ENCODE data around the gene CFLAR. TPM values are rescaled to one million over a fixed set of nuclear protein-coding genes. Genes with fewer than 3 reads are reported as not detected.
"Not testable (repeated sequence)": the region's sequence is repeated elsewhere in the genome, so short reads cannot be mapped to it uniquely, and the experiment has no call there.

Gene CFLAR
- total RNA-seq, 1 experiment from 2014 or later = 7.6 TPM

- no peak overlapping the region for H2BK5ac ChIP-seq (ENCODE audit: insufficient read length, low read length)
- H4K5ac ChIP-seq (ENCODE audit: insufficient read length, low read depth, low read length) = no peak overlapping the region
- peak overlapping the region; percentile 34 for H3K4me2 ChIP-seq (ENCODE audit: insufficient read depth, insufficient read length, low read length)
- no peak overlapping the region for H4K91ac ChIP-seq (ENCODE audit: insufficient read length, low read depth, low read length)
- no peak overlapping the region for H2BK20ac ChIP-seq (ENCODE audit: low read depth, low read length, poor library complexity, severe bottlenecking)
- no peak overlapping the region for H3K23ac ChIP-seq (ENCODE audit: insufficient read length, low read depth, low read length)
- no peak overlapping the region for H2BK15ac ChIP-seq (ENCODE audit: low read depth, low read length)
- H3K18ac ChIP-seq (ENCODE audit: insufficient read length, low read depth, low read length) = peak overlapping the region; percentile 29
- DNase-seq = no peak
- H2AFZ ChIP-seq (ENCODE audit: low read length) = peak overlapping the region; percentile 18
- WGBS (ENCODE audit: extremely low coverage, insufficient read length, low lambda C conversion rate) = no CpG with 5 or more reads among the region's 22 CpGs
- Mint-ChIP-seq H3K27ac (peak overlapping the region in 2 of 3 experiments; percentile 61 to 91; a peak in 3 of 7 replicates), H3K9me3 (no peaks in the 10 kb centered on the region), H3K4me1 (peaks cover 15 to 29% of the 10 kb centered on the region in 2 experiments), H3K27me3 (ENCODE audit: low read depth) (no peaks in the 10 kb centered on the region), H3K36me3 (ENCODE audit: insufficient read depth in 1 of 3, low read depth in 3 of 3) (peaks cover 0 to 4% (median 0%) of the 10 kb centered on the region in 3 experiments; a peak in 1 of 7 replicates), H3K4me3 (peak overlapping the region; percentile 73 to 74)
- H3K14ac ChIP-seq (ENCODE audit: insufficient read depth, low read length) = peak overlapping the region; percentile 22; the same call in 1 of the 2 replicates
- H3K4me1 ChIP-seq (ENCODE audit: insufficient read depth, low read length) = no peaks in the 10 kb centered on the region
- no peak overlapping the region for H3K56ac ChIP-seq (ENCODE audit: insufficient read length, low read depth, low read length)
- no peaks in the 10 kb centered on the region for H3K79me1 ChIP-seq (ENCODE audit: insufficient read depth, low read depth, low read length, poor library complexity, severe bottlenecking)
- no peak overlapping the region for H3K27ac ChIP-seq (ENCODE audit: insufficient read length, low read depth, low read length)
- H2AK5ac ChIP-seq (ENCODE audit: insufficient read length, low read length) = no peak overlapping the region
- no peak overlapping the region for H3T11ph ChIP-seq (ENCODE audit: low read length)
- H2BK120ac ChIP-seq (ENCODE audit: low read depth, low read length, poor library complexity, severe bottlenecking) = no peak overlapping the region
- H3K9ac ChIP-seq (ENCODE audit: extremely low read depth, insufficient read length, low read length) = no peak overlapping the region
- no peak overlapping the region for H3K4ac ChIP-seq (ENCODE audit: low read depth, low read length)
- peaks cover 14% of the 10 kb centered on the region for H3K23me2 ChIP-seq (ENCODE audit: insufficient read length, low read depth, low read length, poor library complexity, severe bottlenecking)
- no peak overlapping the region for H2BK12ac ChIP-seq (ENCODE audit: insufficient read length, low read depth, low read length)
- no peak overlapping the region for H4K8ac ChIP-seq (replicated peaks; ENCODE audit: insufficient read length, low read depth, low read length)
- H3K27me3 ChIP-seq (ENCODE audit: insufficient read depth, low read length) = no peaks in the 10 kb centered on the region
- H3K79me2 ChIP-seq (ENCODE audit: insufficient read depth, low read length) = no peaks in the 10 kb centered on the region
- TF ChIP-seq CTCF (conservative IDR thresholded peaks at IDR 0.05) = peak; percentile 27; the same call in 1 of the 3 replicates
- H4K20me1 ChIP-seq (ENCODE audit: control insufficient read depth, insufficient read depth, insufficient read length) = no peaks in the 10 kb centered on the region
- no peaks in the 10 kb centered on the region for H3K9me3 ChIP-seq (ENCODE audit: control insufficient read depth, low read depth, low read length)
These were observed 1.2 kb downstream of the CFLAR start for GRCh38 chr2:201116959-201117734.

DNA sequence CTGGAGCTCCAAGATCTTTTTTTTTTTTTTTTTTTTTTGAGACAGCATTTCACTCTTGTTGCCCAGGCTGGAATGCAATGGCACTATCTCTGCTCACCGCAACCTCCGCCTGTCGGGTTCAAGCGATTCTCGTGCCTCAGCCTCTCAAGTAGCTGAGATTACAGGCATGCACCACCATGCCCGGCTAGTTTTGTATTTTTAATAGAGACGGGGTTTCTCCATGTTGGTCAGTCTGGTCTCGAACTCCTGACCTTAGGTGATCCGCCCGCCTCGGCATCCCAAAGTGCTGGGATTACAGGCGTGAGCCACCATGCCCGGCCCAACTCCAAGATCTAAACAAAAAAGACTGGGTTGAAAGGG is 1.8 kb downstream of the CFLAR start:
- H2BK12ac ChIP-seq (ENCODE audit: insufficient read length, low read depth, low read length); H2BK20ac ChIP-seq (ENCODE audit: low read depth, low read length, poor library complexity, severe bottlenecking); H3K27ac ChIP-seq (ENCODE audit: insufficient read length, low read depth, low read length); DNase-seq; H2BK15ac ChIP-seq (ENCODE audit: low read depth, low read length); H3K18ac ChIP-seq (ENCODE audit: insufficient read length, low read depth, low read length); H3K79me2 ChIP-seq (ENCODE audit: insufficient read depth, low read length); H4K5ac ChIP-seq (ENCODE audit: insufficient read length, low read depth, low read length); H3K4ac ChIP-seq (ENCODE audit: low read depth, low read length); H3K4me2 ChIP-seq (ENCODE audit: insufficient read depth, insufficient read length, low read length); H4K20me1 ChIP-seq (ENCODE audit: control insufficient read depth, insufficient read depth, insufficient read length); H3K4me1 ChIP-seq (ENCODE audit: insufficient read depth, low read length); H3K27me3 Mint-ChIP-seq (ENCODE audit: low read depth); H2AFZ ChIP-seq (ENCODE audit: low read length); H2BK5ac ChIP-seq (ENCODE audit: insufficient read length, low read length); H2BK120ac ChIP-seq (ENCODE audit: low read depth, low read length, poor library complexity, severe bottlenecking); H3K9ac ChIP-seq (ENCODE audit: extremely low read depth, insufficient read length, low read length); H3K36me3 Mint-ChIP-seq (ENCODE audit: insufficient read depth in 1 of 3, low read depth in 3 of 3); H4K91ac ChIP-seq (ENCODE audit: insufficient read length, low read depth, low read length); H3K79me1 ChIP-seq (ENCODE audit: insufficient read depth, low read depth, low read length, poor library complexity, severe bottlenecking); H2AK5ac ChIP-seq (ENCODE audit: insufficient read length, low read length); H3K14ac ChIP-seq (ENCODE audit: insufficient read depth, low read length); H3K27me3 ChIP-seq (ENCODE audit: insufficient read depth, low read length); H3K9me3 ChIP-seq (ENCODE audit: control insufficient read depth, low read depth, low read length); H3T11ph ChIP-seq (ENCODE audit: low read length); H3K56ac ChIP-seq (ENCODE audit: insufficient read length, low read depth, low read length); H3K9me3 Mint-ChIP-seq; H4K8ac ChIP-seq (replicated peaks; ENCODE audit: insufficient read length, low read depth, low read length); H3K27ac Mint-ChIP-seq; H3K23ac ChIP-seq (ENCODE audit: insufficient read length, low read depth, low read length): not testable (repeated sequence)
- Mint-ChIP-seq H3K4me1 (peaks cover 15 to 29% of the 10 kb centered on the region in 2 experiments), H3K4me3 (peak overlapping the region; percentile 17 to 85; a peak in 3 of 5 replicates)
- no CpG with 5 or more reads among the region's 13 CpGs for whole genome bisulfite sequencing (ENCODE audit: extremely low coverage, insufficient read length, low lambda C conversion rate)
- H3K23me2 ChIP-seq (ENCODE audit: insufficient read length, low read depth, low read length, poor library complexity, severe bottlenecking) = peaks cover 14% of the 10 kb centered on the region

Measured in H9 (cell line).